Measurements from ENCODE around the gene NKAIN4.

The NKAIN4 gene

GRCh38 chr20:63196768-63197470, 57.3 kb downstream of the NKAIN4 start:
- no peak for DNase-seq (ENCODE audit: low spot score)

- DNase-seq (ENCODE audit: low spot score), result no peak
These were observed 59.5 kb downstream of the NKAIN4 start for GRCh38 chr20:63194797-63195173.

GRCh38 chr20:63194007-63194796, 60.1 kb downstream of the NKAIN4 start:
- no peak for DNase-seq (ENCODE audit: low spot score)

- DNase-seq (ENCODE audit: low spot score), result no peak
These were observed 61.5 kb downstream of the NKAIN4 start for GRCh38 chr20:63192721-63193120.

GRCh38 chr20:63191400-63191799, 62.9 kb downstream of the NKAIN4 start:
- no peak for DNase-seq (ENCODE audit: low spot score)

GRCh38 chr20:63190828-63191227, 63.4 kb downstream of the NKAIN4 start:
- DNase-seq (ENCODE audit: low spot score), result no peak

Small RNAs within 50 kb of the gene (small RNA-seq; reads per million reads assigned to genes)
- 0 to 0.03 reads per million in 2 experiments for gene MIR3196
- gene MIR4326, result 0.31 to 1.0 reads per million in 2 experiments

Measured in SK-N-DZ (cell line).